Skeletal muscle satellite cell (primary cell): ENCODE data around the gene GFY. TPM values are rescaled to one million over a fixed set of nuclear protein-coding genes. Genes with fewer than 3 reads are reported as not detected.

Source experiments
- H3K27me3 ChIP-seq: 2 replicates; pipeline ENCODE4 v1.7.0; 2013; ENCODE audit warnings: low read length; ENCODE audit not compliant: control insufficient read depth, insufficient read depth
- H3K36me3 ChIP-seq: 2 replicates; pipeline ENCODE4 v1.7.0; 2013; ENCODE audit warnings: mild to moderate bottlenecking, control low read depth, low read length; ENCODE audit not compliant: insufficient read depth
- H3K4me1 ChIP-seq: 2 replicates; pipeline ENCODE4 v1.7.0; 2013; ENCODE audit warnings: low read length; ENCODE audit not compliant: control insufficient read depth, insufficient read depth
- H3K4me2 ChIP-seq: 2 replicates; pipeline ENCODE4 v1.7.0; 2013; ENCODE audit warnings: mild to moderate bottlenecking, low read length
- H3K4me3 ChIP-seq: 2 replicates; pipeline ENCODE4 v1.7.0; 2013; ENCODE audit warnings: low read length
- H3K9ac ChIP-seq: 2 replicates; pipeline ENCODE4 v1.7.0; 2013; ENCODE audit warnings: mild to moderate bottlenecking, low read depth, low read length, moderate library complexity
- H3K9me3 ChIP-seq: replicated peaks from 2 replicates; pipeline ENCODE4 v1.7.0; 2013; ENCODE audit warnings: mild to moderate bottlenecking, control low read depth, low read length
- total RNA-seq: library from RNA; depleted of rRNA; stranded (reverse); fragments of >200 nt; gene quantifications from 2 replicates; pipeline ENCODE4 v1.2.3, GENCODE V29; 2012; rRNA removed

The GFY gene, protein sequence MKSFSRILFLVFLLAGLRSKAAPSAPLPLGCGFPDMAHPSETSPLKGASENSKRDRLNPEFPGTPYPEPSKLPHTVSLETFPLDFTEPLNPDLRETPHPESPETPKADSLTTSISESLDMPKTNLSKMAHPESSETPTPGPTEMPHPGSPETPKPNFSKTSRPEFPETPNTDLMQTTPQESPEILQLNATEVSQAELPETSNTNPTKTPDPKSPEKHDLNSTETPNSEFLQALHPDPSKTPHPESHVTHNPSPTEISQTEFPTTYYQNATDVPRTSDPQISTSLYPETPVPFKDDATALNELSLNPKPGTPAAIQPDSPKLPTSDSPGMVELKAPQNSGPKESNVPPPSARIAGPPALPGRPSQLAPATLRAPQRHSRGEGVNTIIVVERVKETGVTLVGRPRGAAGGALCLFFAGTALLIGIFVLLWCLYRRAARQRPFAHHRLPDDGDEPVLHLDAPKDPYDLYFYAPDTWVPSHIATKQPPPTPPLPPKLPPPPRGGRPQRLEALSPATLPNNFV
- not detected in 2 replicates for total RNA-seq

DNA sequence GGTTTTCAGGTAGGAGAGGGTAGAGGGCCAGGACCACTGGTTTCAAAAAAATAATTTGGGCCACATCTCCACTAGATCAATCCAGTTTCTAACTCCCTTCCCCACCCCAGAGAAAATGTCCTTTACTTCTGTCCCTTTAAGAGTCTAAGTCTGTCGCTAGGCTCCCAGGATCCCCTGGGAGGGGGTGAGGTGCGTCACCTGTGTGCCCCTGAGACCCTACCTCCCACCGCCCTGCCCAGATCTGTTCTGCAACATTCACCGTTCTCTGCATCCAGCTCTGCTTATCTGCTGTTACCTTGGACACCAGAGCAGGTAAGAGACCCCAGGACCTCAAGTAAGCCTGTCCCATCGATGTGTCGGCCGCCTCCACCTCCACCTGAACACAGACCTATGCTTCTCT is at the start of gene GFY:
Gene GFY, plus strand, starts transcription at position 211 of the 400 bp plus-strand sequence. CDS start 1,043 bp downstream, outside the sequence.
- Histone ChIP-seq H3K9me3 (no peaks in the 10 kb centered on the region), H3K4me3 (no peak within 1 kb of the TSS), H3K4me2 (no peak within 1 kb of the TSS), H3K27me3 (peaks cover 93% of the 10 kb centered on the region), H3K36me3 (no peaks in the 10 kb centered on the region), H3K4me1 (no peaks in the 10 kb centered on the region), H3K9ac (no peak within 1 kb of the TSS)

DNA sequence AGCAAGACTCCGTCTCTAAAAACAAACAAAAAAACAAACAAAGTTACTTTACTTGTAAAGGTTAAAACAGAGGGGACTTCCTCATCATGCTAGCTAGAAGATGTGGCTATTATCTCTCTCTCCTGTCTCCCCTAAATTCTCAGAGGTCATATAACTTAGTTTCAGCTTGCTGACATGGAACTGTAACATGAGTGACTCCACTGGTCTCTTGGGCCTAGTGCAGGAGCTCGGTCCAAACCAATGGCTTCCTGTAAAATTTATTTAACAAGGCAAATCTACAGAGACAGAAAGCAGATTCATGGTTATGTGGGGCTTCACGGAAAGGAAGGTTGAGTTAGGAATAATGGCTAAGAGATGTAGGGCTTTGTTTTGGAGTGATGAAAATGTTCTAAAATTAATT is 46.7 kb upstream of the GFY start:
- H3K4me1 ChIP-seq: no peaks in the 10 kb centered on the region
- no peaks in the 10 kb centered on the region for H3K36me3 ChIP-seq
- no peak overlapping the region for H3K4me3 ChIP-seq
- no peak overlapping the region for H3K4me2 ChIP-seq
- H3K27me3 ChIP-seq: peaks cover 21% of the 10 kb centered on the region
- H3K9ac ChIP-seq: no peak overlapping the region
- peaks cover under 1% of the 10 kb centered on the region for H3K9me3 ChIP-seq

DNA sequence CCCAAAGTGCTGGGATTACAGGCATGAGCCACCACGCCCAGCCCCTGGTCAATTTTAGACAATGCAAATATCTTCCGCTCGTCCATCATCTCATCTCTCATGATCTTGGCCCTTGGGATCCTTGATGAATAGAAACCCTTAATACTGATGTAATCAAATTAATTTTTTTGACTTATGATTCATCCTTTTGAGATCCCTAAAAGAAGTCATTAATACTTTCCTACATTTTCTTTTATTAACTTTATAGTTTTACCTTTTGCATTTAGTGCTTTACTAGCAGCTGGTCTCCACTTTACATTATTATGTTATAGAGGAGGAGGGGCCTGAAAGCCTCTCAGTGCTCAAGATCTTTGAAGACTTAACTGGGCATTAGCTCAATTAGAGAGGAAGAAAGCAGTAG is 44.8 kb upstream of the GFY start:
- peaks cover 5% of the 10 kb centered on the region for H3K9me3 ChIP-seq
- no peak overlapping the region for H3K4me2 ChIP-seq
- peaks cover 17% of the 10 kb centered on the region for H3K27me3 ChIP-seq
- H3K36me3 ChIP-seq: no peaks in the 10 kb centered on the region
- H3K4me3 ChIP-seq: no peak overlapping the region
- H3K4me1 ChIP-seq: no peaks in the 10 kb centered on the region
- H3K9ac ChIP-seq: no peak overlapping the region

DNA sequence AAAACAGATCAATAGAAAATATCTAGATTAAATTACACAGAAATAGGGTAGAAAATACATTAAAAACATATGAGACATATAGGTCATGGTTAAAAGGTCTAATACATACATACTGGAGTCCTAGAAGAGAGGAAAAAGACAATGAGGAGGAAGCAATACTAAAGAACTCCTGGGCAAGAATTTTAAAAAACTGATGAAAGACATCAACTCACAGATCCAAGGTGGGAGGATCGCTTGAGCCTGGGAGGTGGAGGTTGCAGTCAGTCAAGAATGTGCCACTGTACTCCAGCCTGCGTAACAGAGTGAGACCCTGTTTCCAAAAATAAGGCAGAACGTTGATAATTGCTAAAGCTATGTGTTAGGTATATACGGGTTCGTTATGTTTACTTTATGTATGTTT is 42.5 kb upstream of the GFY start:
- no peak overlapping the region for H3K4me2 ChIP-seq
- no peak overlapping the region for H3K4me3 ChIP-seq
- peaks cover 5% of the 10 kb centered on the region for H3K9me3 ChIP-seq
- no peaks in the 10 kb centered on the region for H3K4me1 ChIP-seq
- no peak overlapping the region for H3K9ac ChIP-seq
- peaks cover 6% of the 10 kb centered on the region for H3K27me3 ChIP-seq
- no peaks in the 10 kb centered on the region for H3K36me3 ChIP-seq

DNA sequence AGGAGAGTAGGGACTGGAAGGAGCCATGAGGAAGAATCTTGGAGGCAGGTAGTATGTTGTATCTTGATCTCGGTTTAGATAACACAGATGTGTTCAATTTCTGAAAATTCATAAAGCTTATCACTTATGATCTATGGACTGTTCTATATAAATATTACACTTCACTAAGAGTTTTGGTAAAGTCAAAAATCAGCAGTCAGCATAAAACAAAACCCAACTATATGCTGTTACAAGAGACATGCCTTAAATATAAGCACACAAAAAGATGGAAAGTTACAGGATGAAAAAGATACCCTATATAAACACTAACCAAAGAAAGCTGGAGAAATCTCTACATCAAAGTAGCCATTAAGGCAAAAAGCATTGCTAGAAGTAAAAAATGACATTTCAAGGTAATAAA is 41.6 kb upstream of the GFY start:
- H3K9ac ChIP-seq: no peak overlapping the region
- H3K4me1 ChIP-seq: no peaks in the 10 kb centered on the region
- no peaks in the 10 kb centered on the region for H3K36me3 ChIP-seq
- H3K9me3 ChIP-seq: peaks cover 5% of the 10 kb centered on the region
- no peak overlapping the region for H3K4me2 ChIP-seq
- H3K27me3 ChIP-seq: peaks cover 6% of the 10 kb centered on the region
- no peak overlapping the region for H3K4me3 ChIP-seq

DNA sequence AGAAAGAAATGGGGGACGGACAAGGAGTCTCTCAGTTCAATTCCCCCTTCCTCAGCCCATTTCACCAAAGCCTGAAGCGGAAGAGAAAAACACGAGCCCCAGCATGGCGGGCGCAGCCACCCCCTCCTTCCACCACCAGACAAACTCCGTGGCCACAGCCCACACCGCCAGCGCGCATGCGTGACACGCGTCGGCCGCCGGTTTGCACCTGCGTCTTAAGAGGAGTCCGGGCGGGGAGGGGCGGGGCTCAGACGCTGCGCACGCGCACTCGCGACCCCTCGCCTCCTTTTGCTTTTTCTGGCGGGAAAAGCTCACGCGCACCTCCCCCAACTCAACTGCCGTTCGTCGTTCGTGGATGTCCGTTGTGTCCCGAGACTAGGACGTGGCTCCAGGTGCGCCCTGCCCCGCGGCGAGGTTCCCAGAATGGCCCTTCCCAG is 37.2 kb upstream of the GFY start, which contains the start of gene KASH5:
Gene KASH5, plus strand, starts transcription at position 314 of the 437 bp plus-strand sequence. CDS start 2,635 bp downstream, outside the sequence.
- no peak within 1 kb of the TSS for H3K4me3 ChIP-seq
- H3K27me3 ChIP-seq: peaks cover 25% of the 10 kb centered on the region
- no peak within 1 kb of the TSS for H3K9ac ChIP-seq
- H3K4me1 ChIP-seq: no peaks in the 10 kb centered on the region
- peaks cover 5% of the 10 kb centered on the region for H3K9me3 ChIP-seq
- H3K4me2 ChIP-seq: no peak within 1 kb of the TSS
- no peaks in the 10 kb centered on the region for H3K36me3 ChIP-seq

DNA sequence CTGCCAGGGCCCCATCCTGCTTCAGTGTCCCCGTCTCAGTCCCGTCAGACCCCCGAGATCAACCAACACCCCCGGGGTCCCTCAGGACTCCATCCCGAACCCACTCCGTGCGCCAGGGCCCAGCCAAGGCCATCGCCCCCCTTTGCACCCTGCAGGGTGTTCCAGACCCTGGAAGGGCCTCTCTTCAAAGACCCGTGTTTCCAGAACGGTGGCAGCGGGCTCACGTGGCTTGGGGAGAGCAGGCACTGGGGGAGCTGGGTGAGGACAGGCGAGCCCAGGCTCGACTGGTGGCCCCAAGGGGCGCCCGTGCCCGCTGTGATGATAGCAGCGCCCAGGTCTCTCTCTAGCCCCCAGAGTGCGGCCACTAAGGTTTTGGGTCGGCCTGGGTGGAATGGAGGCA is 35.8 kb upstream of the GFY start:
- no peaks in the 10 kb centered on the region for H3K4me1 ChIP-seq
- peaks cover 39% of the 10 kb centered on the region for H3K27me3 ChIP-seq
- no peak overlapping the region for H3K4me3 ChIP-seq
- H3K36me3 ChIP-seq: no peaks in the 10 kb centered on the region
- no peaks in the 10 kb centered on the region for H3K9me3 ChIP-seq
- no peak overlapping the region for H3K4me2 ChIP-seq
- no peak overlapping the region for H3K9ac ChIP-seq

DNA sequence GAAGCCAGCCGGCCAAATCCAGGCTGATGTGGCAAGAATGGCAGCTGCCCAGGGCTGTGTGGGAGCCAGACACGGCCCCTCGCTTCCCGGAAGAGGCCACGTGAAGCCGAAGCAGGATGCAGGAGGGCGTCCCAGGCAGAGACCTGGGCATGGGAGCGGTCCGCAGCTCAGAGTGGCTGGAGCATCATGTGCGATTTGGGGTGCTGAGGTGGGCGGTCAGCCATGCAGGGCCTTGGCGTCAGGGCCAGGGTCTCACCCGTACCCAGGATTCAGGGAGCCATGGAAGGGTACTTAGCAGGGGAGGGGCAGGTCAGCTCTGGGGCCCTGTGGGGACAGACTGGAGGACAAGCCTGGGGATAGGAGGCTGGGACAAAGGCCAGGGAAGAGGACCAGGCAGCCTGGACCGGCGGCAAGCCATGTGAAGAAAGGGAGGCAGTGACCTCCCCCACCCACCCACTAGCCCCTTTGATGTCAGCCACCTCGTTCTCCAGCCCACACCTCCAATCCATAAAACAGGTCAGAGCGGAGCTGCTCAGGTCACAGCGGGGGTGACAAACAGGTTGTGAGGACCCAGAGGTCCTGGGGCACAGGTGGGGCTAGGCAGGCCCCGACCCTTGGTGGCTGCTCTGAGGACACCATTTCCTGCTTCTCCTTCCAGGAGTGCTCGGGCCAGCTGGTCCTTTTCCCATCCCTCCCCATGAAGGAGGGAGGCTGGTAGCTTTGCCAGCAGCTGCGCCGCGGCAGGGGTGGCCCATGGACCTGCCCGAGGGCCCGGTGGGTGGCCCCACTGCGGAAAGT is 34.9 kb upstream of the GFY start:
- H3K4me3 ChIP-seq: no peak overlapping the region
- H3K36me3 ChIP-seq: no peaks in the 10 kb centered on the region
- H3K27me3 ChIP-seq: peaks cover 48% of the 10 kb centered on the region
- H3K4me2 ChIP-seq: no peak overlapping the region
- no peaks in the 10 kb centered on the region for H3K9me3 ChIP-seq
- H3K4me1 ChIP-seq: no peaks in the 10 kb centered on the region
- H3K9ac ChIP-seq: no peak overlapping the region

DNA sequence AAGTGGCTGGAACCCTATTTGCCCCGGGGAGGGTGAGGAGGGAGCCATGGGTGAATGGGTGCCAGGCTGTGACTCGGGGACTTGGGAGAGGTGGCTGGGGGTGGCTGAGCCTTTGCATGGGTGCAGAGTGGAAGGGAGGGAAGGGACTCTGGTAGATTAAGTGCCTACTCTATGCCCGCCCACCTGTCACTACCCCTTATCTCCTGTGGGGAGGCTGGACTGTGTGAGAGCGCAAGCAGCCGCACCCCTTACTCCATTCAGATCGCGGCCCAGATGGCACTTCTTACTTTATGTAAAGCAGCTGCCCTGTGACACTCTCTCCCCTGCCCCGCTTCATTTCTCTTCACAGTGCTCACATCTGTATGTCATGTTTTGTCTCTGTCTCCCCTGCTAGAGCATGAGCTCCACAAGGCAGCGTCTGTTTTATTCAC is 34.2 kb upstream of the GFY start:
- no peak overlapping the region for H3K4me3 ChIP-seq
- no peaks in the 10 kb centered on the region for H3K36me3 ChIP-seq
- H3K9me3 ChIP-seq: no peaks in the 10 kb centered on the region
- H3K9ac ChIP-seq: no peak overlapping the region
- peaks cover 53% of the 10 kb centered on the region for H3K27me3 ChIP-seq
- H3K4me2 ChIP-seq: no peak overlapping the region
- no peaks in the 10 kb centered on the region for H3K4me1 ChIP-seq

DNA sequence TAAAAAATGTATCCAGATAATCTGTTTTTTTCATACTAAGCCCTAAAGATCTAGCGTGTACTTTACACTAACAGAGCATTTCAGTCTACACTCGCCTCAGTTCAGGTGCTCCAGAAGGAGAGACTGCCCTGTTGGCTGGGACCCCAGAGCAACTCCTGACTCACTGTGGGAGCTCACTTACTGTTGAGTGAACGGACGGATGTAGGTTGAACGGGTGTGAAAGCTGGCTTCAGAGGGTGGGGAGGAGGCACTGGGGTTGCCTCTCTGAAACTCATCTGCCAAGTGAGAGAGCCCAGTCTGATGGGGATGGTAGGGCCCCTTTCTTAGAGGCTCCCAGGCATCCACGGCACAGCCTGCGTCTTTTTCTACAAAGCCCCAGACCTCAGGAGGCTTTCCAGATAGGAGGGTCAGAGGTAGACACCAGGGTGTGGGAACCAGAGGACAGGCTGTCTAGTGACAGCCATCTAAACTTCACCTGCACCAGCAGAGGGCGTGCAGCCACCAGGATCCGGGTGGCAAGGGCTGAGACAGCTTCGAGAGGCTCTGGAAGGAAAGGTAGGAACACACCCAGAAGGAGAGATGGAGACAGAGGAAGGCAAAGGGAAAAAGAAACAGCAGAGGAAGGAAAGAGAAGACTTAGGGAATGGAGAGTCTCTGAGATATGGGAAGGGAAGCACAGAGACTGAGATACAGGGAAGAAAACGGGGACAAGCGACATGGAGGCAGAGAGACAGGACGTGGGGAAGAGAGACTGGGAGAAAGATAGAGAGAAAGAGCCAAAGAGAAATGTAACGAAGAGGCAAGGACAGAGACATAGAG is 33.4 kb upstream of the GFY start:
- Histone ChIP-seq H3K4me1 (no peaks in the 10 kb centered on the region), H3K4me2 (no peak overlapping the region), H3K9ac (no peak overlapping the region), H3K4me3 (no peak overlapping the region), H3K36me3 (no peaks in the 10 kb centered on the region), H3K27me3 (peaks cover 53% of the 10 kb centered on the region), H3K9me3 (no peaks in the 10 kb centered on the region)

DNA sequence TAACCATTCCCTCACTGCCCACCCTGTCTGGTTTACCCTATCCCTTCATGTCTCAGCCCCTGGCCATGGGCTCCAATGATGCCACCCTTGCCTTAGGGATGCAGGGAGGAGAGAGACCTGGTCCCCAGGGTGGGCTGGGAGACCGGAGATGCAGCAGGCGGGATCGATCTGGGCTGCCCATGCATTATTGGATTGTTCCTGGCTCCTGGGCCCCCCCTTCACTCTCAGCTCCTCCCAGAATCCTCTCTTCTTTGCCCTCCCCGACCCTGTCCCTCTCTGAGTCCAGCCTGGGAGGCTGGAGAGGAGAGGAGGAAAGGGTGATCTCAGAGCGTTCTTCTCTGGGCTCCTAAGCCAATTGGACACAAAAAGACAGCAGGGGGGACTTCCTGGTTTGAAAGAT is 31.3 kb upstream of the GFY start:
- peaks cover 63% of the 10 kb centered on the region for H3K27me3 ChIP-seq
- no peaks in the 10 kb centered on the region for H3K9me3 ChIP-seq

More for the DNA sequence above, 31.3 kb upstream of the GFY start:
- no peak overlapping the region for H3K9ac ChIP-seq
- H3K4me3 ChIP-seq: no peak overlapping the region
- H3K36me3 ChIP-seq: no peaks in the 10 kb centered on the region
- H3K4me1 ChIP-seq: no peaks in the 10 kb centered on the region
- no peak overlapping the region for H3K4me2 ChIP-seq
